Thyroid gland (tissue), 4 donors: ENCODE results near the gene INAFM2. TPM values are rescaled to one million over a fixed set of nuclear protein-coding genes. Genes with fewer than 3 reads are reported as not detected.
A peak's percentile ranks its signal among the peaks of the same experiment; 100 is the strongest.

Source experiments
- DNase-seq, 2 donors: peaks; one replicate each; pipeline ENCODE4 v3.0.0-alpha.2; 2019
- H3K27ac ChIP-seq, 3 donors: fragments of 200-600 bp; sonication (generic); 1 replicate in 2 of 3; 2 replicates in 1 of 3; pipeline ENCODE4 v1.5.1; 2016 to 2019; ENCODE audit warnings: mild to moderate bottlenecking in 1 of 3, moderate library complexity in 1 of 3
- H3K27me3 ChIP-seq: fragments of 200-600 bp; sonication (generic); one replicate; pipeline ENCODE4 v1.5.1; 2019
- H3K36me3 ChIP-seq, 2 donors: fragments of 200-600 bp; sonication (generic); one replicate each; pipeline ENCODE4 v1.5.1; 2016 to 2019
- H3K4me1 ChIP-seq, 2 donors: fragments of 200-600 bp; sonication (generic); one replicate each; pipeline ENCODE4 v1.5.1; 2017 to 2019
- H3K4me3 ChIP-seq, 3 donors: fragments of 200-600 bp; sonication (generic); replicated peaks in 1 of 3; 1 replicate in 2 of 3; 2 replicates in 1 of 3; pipeline ENCODE4 v1.5.1; 2016; ENCODE audit warnings: mild to moderate bottlenecking in 1 of 3
- H3K9me3 ChIP-seq: fragments of 200-600 bp; sonication (generic); one replicate; pipeline ENCODE4 v1.5.1; 2017
- POLR2A ChIP-seq, 2 donors: fragments of 450-650 bp; IDR thresholded peaks; one replicate each; pipeline ENCODE4 v1.6.1; 2017; ENCODE audit warnings: antibody characterized with exemption in 2 of 2, mild to moderate bottlenecking in 2 of 2, moderate library complexity in 1 of 2
- WGBS, 2 donors: methylation state at CpG; one replicate each; pipeline ENCODE4 v1.1.5; 2017; 5-methylcytosine and 5-hydroxymethylcytosine counted together
- intact Hi-C: fragments of 100-400 bp; cut with DNase I; formaldehyde crosslinking; loops from one replicate; pipeline ENCODE4 v1.15.1; 2023
- total RNA-seq, 4 donors: library from RNA; depleted of rRNA; stranded (reverse); fragments of >200 nt; gene quantifications; one replicate each; pipeline ENCODE4 v1.2.3, GENCODE V29; 2016
- TF ChIP-seq, protein P1 (sequence below), 6 experiments: fragments of 200-600 bp in 3 of 6; fragments of 450-650 bp in 3 of 6; sonication (generic) in 3 of 6; IDR thresholded peaks; one replicate each; pipeline ENCODE4 v1.5.1; 2016 to 2019; ENCODE audit warnings: antibody characterized with exemption in 6 of 6, mild to moderate bottlenecking in 2 of 6, inconsistent platforms in 1 of 6, moderate library complexity in 1 of 6

INAFM2 gene
- total RNA-seq, 4 donors from 2014 or later = 47.5 to 86.9 (median 63.8) TPM

DNA sequence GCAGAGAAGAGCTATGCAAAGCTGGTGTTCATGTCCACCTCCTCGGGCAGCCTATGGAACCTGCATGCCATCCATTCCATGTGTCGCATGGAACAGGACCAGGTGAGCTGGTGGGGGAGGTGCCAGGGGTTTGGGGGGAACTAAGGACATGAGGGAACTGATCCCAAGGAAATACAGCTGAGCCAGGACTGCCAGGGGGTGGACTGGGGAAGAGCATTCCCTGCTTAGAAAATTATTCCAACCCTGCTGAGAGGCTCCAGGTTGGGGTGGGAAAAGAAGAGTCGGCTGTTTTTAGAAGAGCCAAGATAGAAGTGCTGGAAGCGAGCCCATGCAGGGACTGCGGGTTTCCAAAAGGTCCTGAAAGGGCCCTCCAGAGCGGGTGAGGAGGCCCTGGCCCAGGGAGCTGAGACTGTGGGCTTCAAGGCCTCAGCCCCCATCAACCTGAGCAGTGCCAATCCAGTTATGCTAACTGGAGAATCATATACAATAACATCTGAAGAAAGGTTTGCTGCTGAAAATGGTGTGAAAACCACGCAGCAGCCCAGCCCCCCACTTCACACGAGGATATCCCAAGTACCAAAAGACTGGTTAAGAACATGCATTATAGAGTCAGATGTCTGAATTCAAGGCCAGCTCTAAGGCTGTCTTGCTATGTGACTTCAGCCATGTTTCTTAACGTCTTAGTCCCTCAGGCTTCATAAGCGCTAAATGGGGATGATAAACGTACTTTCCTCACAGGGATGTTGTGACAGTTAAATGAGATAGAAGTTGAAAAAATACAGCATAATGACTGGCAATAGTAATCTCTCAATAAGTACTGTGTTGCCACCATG is 42.3 kb downstream of the INAFM2 start:
- intact Hi-C loops = loop anchor here (5.0 to 10.0 kb wide), 2 partner anchors 44 to 59 kb away; partner anchors contain the start of gene INAFM2
- DNase-seq = no peak
- Histone ChIP-seq H3K27ac (no peak overlapping the region), H3K36me3 (no peaks in the 10 kb centered on the region), H3K9me3 (no peaks in the 10 kb centered on the region), H3K27me3 (no peaks in the 10 kb centered on the region), H3K4me1 (peaks cover 12 to 24% of the 10 kb centered on the region in 2 donors), H3K4me3 (no peak overlapping the region)
- WGBS, 2 donors = 86 to 89% methylated on average over 11 of the region's 11 CpGs
- TF ChIP-seq POLR2A (IDR thresholded peaks at IDR 0.05) = no peak
- TF ChIP-seq, protein P1, sequence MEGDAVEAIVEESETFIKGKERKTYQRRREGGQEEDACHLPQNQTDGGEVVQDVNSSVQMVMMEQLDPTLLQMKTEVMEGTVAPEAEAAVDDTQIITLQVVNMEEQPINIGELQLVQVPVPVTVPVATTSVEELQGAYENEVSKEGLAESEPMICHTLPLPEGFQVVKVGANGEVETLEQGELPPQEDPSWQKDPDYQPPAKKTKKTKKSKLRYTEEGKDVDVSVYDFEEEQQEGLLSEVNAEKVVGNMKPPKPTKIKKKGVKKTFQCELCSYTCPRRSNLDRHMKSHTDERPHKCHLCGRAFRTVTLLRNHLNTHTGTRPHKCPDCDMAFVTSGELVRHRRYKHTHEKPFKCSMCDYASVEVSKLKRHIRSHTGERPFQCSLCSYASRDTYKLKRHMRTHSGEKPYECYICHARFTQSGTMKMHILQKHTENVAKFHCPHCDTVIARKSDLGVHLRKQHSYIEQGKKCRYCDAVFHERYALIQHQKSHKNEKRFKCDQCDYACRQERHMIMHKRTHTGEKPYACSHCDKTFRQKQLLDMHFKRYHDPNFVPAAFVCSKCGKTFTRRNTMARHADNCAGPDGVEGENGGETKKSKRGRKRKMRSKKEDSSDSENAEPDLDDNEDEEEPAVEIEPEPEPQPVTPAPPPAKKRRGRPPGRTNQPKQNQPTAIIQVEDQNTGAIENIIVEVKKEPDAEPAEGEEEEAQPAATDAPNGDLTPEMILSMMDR (IDR thresholded peaks at IDR 0.05) = no peak

DNA sequence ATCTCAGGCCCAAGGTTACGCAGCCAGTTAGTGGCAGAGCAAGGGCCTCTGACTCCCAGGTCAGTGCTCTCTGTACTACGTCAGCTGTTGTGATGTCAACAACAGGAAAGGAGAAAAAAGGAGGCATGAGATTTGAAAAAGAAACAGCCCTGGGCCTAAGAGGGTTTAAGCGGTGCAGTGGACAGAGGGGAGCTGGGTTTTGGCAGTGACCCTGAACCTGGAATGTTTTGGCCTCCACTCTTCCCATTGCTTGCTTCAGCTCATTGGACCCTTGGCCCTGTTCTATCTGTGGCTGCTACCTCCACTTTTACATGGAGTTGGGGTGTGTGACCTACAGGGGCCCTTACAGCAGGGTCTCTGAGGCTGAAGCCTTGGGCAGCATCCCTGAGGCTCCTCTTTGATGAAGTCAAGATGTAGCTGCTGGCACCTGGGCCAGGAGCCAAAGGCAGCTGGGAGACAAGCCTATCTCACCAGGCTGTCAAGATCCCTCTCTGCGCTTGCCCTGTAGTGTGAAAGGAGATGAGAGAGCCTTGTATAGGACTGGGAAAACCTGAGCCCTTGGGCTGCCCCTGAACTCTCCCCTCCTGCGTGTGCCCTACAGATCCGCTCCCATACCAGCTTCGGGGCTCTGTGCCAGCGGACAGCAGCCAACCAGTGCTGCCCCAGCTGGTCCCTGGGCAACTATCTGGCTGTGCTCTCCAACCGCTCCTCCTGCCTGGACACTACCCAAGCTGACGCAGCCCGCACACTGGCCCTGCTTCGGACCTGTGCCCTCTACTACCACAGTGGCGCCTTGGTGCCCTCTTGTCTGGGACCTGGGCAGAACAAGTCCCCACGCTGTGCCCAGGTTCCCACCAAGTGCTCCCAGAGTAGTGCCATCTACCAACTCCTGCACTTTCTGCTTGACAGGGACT is 43.2 kb downstream of the INAFM2 start:
- intact Hi-C loops = loop anchor here (5.0 to 10.0 kb wide), 2 partner anchors 44 to 58 kb away; partner anchors contain the start of gene INAFM2
- peak; percentile 32 to 50 for DNase-seq
- H3K27me3 ChIP-seq = no peaks in the 10 kb centered on the region
- no peaks in the 10 kb centered on the region for H3K9me3 ChIP-seq
- H3K36me3 ChIP-seq = no peaks in the 10 kb centered on the region
- H3K27ac ChIP-seq = peak overlapping the region in 2 of 3 donors; percentile 44 to 62
- no peak overlapping the region for H3K4me3 ChIP-seq
- TF ChIP-seq, protein P1 (IDR thresholded peaks at IDR 0.05) = no peak
- 90 to 93% methylated on average over 13 of the region's 14 CpGs for WGBS, 2 donors
- peaks cover 12 to 26% of the 10 kb centered on the region in 2 donors for H3K4me1 ChIP-seq

DNA sequence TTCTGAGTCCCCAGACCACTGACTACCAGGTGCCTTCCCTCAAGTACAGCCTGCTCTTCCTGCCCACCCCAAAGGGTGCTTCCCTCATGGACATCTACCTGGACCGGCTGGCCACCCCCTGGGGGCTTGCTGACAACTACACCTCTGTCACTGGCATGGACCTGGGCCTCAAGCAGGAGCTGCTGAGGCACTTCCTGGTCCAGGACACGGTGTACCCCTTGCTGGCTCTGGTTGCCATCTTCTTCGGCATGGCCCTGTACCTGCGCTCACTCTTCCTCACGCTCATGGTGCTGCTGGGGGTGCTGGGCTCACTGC is 43.8 kb downstream of the INAFM2 start:
- no peaks in the 10 kb centered on the region for H3K9me3 ChIP-seq
- no peaks in the 10 kb centered on the region for H3K27me3 ChIP-seq
- no peaks in the 10 kb centered on the region for H3K36me3 ChIP-seq
- no peak overlapping the region for H3K4me3 ChIP-seq
- no peak for TF ChIP-seq POLR2A (IDR thresholded peaks at IDR 0.05)
- TF ChIP-seq, protein P1 (IDR thresholded peaks at IDR 0.05) = no peak
- DNase-seq = no peak
- H3K4me1 ChIP-seq = peaks cover 15 to 32% of the 10 kb centered on the region in 2 donors
- 80 to 89% methylated on average over 5 of the region's 5 CpGs for WGBS, 2 donors
- intact Hi-C loops = loop anchor here (5.0 to 10.0 kb wide), 2 partner anchors 45 to 57 kb away; partner anchors contain the start of gene INAFM2
- peak overlapping the region; percentile 44 to 62 (median 60) for H3K27ac ChIP-seq

- intact Hi-C loops = loop anchor here (5.0 to 10.0 kb wide), 2 partner anchors 46 to 57 kb away; partner anchors contain the start of gene INAFM2
- no peaks in the 10 kb centered on the region for H3K9me3 ChIP-seq
- no peaks in the 10 kb centered on the region for H3K36me3 ChIP-seq
- H3K27ac ChIP-seq = peak overlapping the region; percentile 60 to 64 (median 62)
- H3K27me3 ChIP-seq = no peaks in the 10 kb centered on the region
- WGBS, 2 donors = 18 to 28% methylated on average over 21 to 39 of the region's 91 CpGs
- DNase-seq = peak; percentile 93 to 95
- H3K4me1 ChIP-seq = peaks cover 21 to 39% of the 10 kb centered on the region in 2 donors
- no peak overlapping the region for H3K4me3 ChIP-seq
- TF ChIP-seq POLR2A (IDR thresholded peaks at IDR 0.05) = peak in 1 of 2 donors; percentile 62
- TF ChIP-seq, protein P1 (IDR thresholded peaks at IDR 0.05) = peak; percentile 34 to 100 (median 94)
Observed at GRCh38 chr15:40367686-40368611, 44.5 kb downstream of the INAFM2 start.
